GM18520 (cell line): ENCODE results near the gene ARNT2.

Experiments used
- ATAC-seq: cut with Tn5 transposase; IDR thresholded peaks from one replicate; pipeline ENCODE4 v1.9.1; 2021; ENCODE audit not compliant: unreplicated experiment

ARNT2 gene

GRCh38 chr15:80587816-80588456, 183.8 kb downstream of the ARNT2 start:
- no peak for ATAC-seq

- no peak for ATAC-seq
Measured at GRCh38 chr15:80588801-80589200, 184.6 kb downstream of the ARNT2 start.

- no peak for ATAC-seq
Measured at GRCh38 chr15:80590761-80591355, 186.7 kb downstream of the ARNT2 start.

- ATAC-seq = no peak
Measured at GRCh38 chr15:80591471-80591870, 187.3 kb downstream of the ARNT2 start.

- ATAC-seq = no peak
Measured at GRCh38 chr15:80591938-80592825, 188.0 kb downstream of the ARNT2 start.

GRCh38 chr15:80593486-80594030, 189.4 kb downstream of the ARNT2 start:
- no peak for ATAC-seq

- no peak for ATAC-seq
Measured at GRCh38 chr15:80594091-80594889, 190.1 kb downstream of the ARNT2 start.

GRCh38 chr15:80595396-80595795, 191.2 kb downstream of the ARNT2 start:
- ATAC-seq = no peak

- no peak for ATAC-seq
Measured at GRCh38 chr15:80596521-80596976, 192.4 kb downstream of the ARNT2 start.

- ATAC-seq = no peak
Measured at GRCh38 chr15:80597076-80597475, 192.9 kb downstream of the ARNT2 start.

GRCh38 chr15:80599359-80599758, 195.2 kb downstream of the ARNT2 start:
- no peak for ATAC-seq

GRCh38 chr15:80600626-80601025, 196.4 kb downstream of the ARNT2 start:
- no peak for ATAC-seq

GRCh38 chr15:80601256-80601655, 197.1 kb downstream of the ARNT2 start:
- ATAC-seq = no peak

GRCh38 chr15:80604583-80605575, 200.7 kb downstream of the ARNT2 start:
- ATAC-seq = no peak

- no peak for ATAC-seq
Measured at GRCh38 chr15:80605591-80606150, 201.5 kb downstream of the ARNT2 start.

- ATAC-seq = no peak
Measured at GRCh38 chr15:80606511-80607071, 202.4 kb downstream of the ARNT2 start.

- ATAC-seq = no peak
Measured at GRCh38 chr15:80607287-80607980, 203.3 kb downstream of the ARNT2 start.

- no peak for ATAC-seq
Measured at GRCh38 chr15:80608688-80609087, 204.5 kb downstream of the ARNT2 start.
